Spleen (tissue), 11 donors: Measurements from ENCODE around the gene ESRRB. TPM values are rescaled to one million over a fixed set of nuclear protein-coding genes. Genes with fewer than 3 reads are reported as not detected.

Experiments
- DNase-seq: peaks from one replicate; pipeline ENCODE4 v3.0.0-alpha.2; 2020
- H3K27ac ChIP-seq, 8 donors: fragments of 200-600 bp; sonication (generic) in 7 of 8; 1 replicate in 4 of 8; 2 replicates in 4 of 8; pipeline versions ENCODE4 v1.5.0 to v1.8.0; 2016 to 2021; ENCODE audit warnings: inconsistent platforms in 4 of 8, mild to moderate bottlenecking in 4 of 8, moderate library complexity in 1 of 8
- H3K27me3 ChIP-seq, 7 donors: fragments of 200-600 bp; sonication (generic) in 6 of 7; replicated peaks in 1 of 7; 1 replicate in 4 of 7; 2 replicates in 3 of 7; pipeline versions ENCODE4 v1.5.0 to v1.8.0; 2016 to 2021; ENCODE audit warnings: inconsistent platforms in 3 of 7, mild to moderate bottlenecking in 1 of 7
- H3K36me3 ChIP-seq, 6 donors: fragments of 200-600 bp; sonication (generic) in 5 of 6; 1 replicate in 4 of 6; 2 replicates in 2 of 6; pipeline versions ENCODE4 v1.5.0 to v1.8.0; 2016 to 2021; ENCODE audit warnings: inconsistent platforms in 2 of 6
- H3K4me1 ChIP-seq, 6 donors: fragments of 200-600 bp; sonication (generic) in 5 of 6; 1 replicate in 3 of 6; 2 replicates in 3 of 6; pipeline versions ENCODE4 v1.5.0 to v1.8.0; 2016 to 2021; ENCODE audit warnings: inconsistent platforms in 3 of 6
- H3K4me3 ChIP-seq, 8 donors: fragments of 200-600 bp; sonication (generic) in 7 of 8; 1 replicate in 4 of 8; 2 replicates in 4 of 8; pipeline versions ENCODE4 v1.5.0 to v1.8.0; 2016 to 2021; ENCODE audit warnings: inconsistent platforms in 4 of 8, mild to moderate bottlenecking in 4 of 8, moderate library complexity in 2 of 8
- H3K9me3 ChIP-seq, 8 donors: fragments of 200-600 bp; sonication (generic) in 7 of 8; 1 replicate in 4 of 8; 2 replicates in 4 of 8; pipeline versions ENCODE4 v1.5.0 to v1.8.0; 2016 to 2021; ENCODE audit warnings: inconsistent platforms in 4 of 8
- POLR2A ChIP-seq, 3 donors: fragments of 450-650 bp; IDR thresholded peaks; one replicate each; pipeline ENCODE4 v1.5.1; 2017; ENCODE audit warnings: antibody characterized with exemption in 3 of 3, mild to moderate bottlenecking in 1 of 3
- POLR2AphosphoS5 ChIP-seq, 3 donors: sonication (generic); formaldehyde crosslinking; IDR thresholded peaks; one replicate each; pipeline ENCODE4 v1.5.1; 2017; ENCODE audit warnings: antibody characterized with exemption in 3 of 3
- WGBS, 5 donors: extraction: QIAGEN DNeasy Blood & Tissue Kit in 3 of 5; methylation state at CpG; one replicate each; pipeline versions ENCODE4 v1.1.5 to v1.1.7; 2013 to 2018; 5-methylcytosine and 5-hydroxymethylcytosine counted together
- intact Hi-C: fragments of 100-400 bp; cut with DNase I; formaldehyde crosslinking; loops from one replicate; pipeline ENCODE4 v1.15.0; 2023; ENCODE audit warnings: low total_unique reads
- polyA plus RNA-seq, 3 donors: library from polyadenylated mRNA; stranded (reverse); fragments of 200-250 nt; gene quantifications; one replicate each; pipeline ENCODE4 v1.2.1, GENCODE V29; 2013
- total RNA-seq, 7 donors: library from RNA; depleted of rRNA in 3 of 7; stranded (reverse); fragments of >200 nt in 3 of 7; fragmentation: NEBNext Ultra II Directional in 4 of 7; extraction: Animal tissue kit (Norgen Biotek cat#: 25700) in 4 of 7; gene quantifications; one replicate each; pipeline versions ENCODE4 v1.1.0 to v1.2.1, GENCODE V29; 2016 to 2021
- TF ChIP-seq, protein P1 (sequence below), 11 experiments: fragments of 200-600 bp in 7 of 11; fragments of 450-650 bp in 4 of 11; sonication (generic) in 4 of 11; IDR thresholded peaks in 8 of 11; conservative IDR thresholded peaks in 3 of 11; 1 replicate in 7 of 11; 2 replicates in 4 of 11; pipeline versions ENCODE4 v1.4.0 to v1.8.0; 2016 to 2021; ENCODE audit warnings: antibody characterized with exemption in 11 of 11, inconsistent platforms in 4 of 11, mild to moderate bottlenecking in 1 of 11
- donor health status: healthy with polysubstance abuse.
- donor health status: DM: no; HTN: no; CAD: no; lungs with moderate emphysema.
- donor health status: DM: no; HTN: no; CAD: no.
- donor health status: Bipolar disorder and iron deficiency.
- donor health status: healthy.
- donor health status: DM: no; HTN: no; CAD: no.
- donor health status: DM: yes; HTN: yes; CAD: no.

ESRRB gene
- total and polyA plus RNA-seq, 10 donors: 0.10 to 1.1 (median 0.72) TPM; not detected in 1

DNA sequence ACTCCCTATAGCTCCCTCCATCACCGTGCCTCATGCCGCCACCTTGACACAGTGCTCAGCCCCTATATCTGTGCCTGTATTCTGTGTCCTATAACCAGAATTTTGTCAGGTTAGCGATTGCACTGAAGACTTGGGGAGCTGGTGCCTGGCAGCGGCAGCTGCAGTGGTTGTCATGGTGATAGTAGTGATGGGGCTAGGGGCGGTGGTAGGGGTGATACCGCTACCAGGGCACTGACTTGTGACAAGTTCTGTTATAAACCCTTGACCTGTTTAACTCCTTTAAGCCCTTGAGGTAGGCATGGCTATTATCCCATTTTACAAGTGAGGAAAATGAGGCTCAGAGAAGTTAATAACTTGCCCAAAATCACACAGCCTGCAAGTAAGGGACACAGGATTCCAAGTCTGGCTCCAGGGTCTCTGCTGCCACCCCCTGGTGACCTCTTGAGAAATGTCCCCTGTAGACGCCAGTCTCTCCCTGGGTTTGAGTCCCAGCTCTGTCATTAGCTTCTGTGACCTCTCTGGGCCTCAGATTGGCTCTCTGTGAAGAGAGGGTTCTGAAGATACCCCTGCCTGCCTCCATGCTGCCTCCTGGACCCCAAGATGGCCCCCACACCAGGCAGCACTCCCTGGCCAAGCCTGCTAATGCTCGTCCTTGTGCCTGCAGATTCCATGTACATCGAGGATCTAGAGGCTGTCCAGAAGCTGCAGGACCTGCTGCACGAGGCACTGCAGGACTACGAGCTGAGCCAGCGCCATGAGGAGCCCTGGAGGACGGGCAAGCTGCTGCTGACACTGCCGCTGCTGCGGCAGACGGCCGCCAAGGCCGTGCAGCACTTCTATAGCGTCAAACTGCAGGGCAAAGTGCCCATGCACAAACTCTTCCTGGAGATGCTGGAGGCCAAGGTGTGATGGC lies 121.9 kb downstream of the ESRRB start:
- TF ChIP-seq POLR2AphosphoS5 (IDR thresholded peaks at IDR 0.05) (no peak), POLR2A (IDR thresholded peaks at IDR 0.05) (no peak)
- TF ChIP-seq, protein P1, sequence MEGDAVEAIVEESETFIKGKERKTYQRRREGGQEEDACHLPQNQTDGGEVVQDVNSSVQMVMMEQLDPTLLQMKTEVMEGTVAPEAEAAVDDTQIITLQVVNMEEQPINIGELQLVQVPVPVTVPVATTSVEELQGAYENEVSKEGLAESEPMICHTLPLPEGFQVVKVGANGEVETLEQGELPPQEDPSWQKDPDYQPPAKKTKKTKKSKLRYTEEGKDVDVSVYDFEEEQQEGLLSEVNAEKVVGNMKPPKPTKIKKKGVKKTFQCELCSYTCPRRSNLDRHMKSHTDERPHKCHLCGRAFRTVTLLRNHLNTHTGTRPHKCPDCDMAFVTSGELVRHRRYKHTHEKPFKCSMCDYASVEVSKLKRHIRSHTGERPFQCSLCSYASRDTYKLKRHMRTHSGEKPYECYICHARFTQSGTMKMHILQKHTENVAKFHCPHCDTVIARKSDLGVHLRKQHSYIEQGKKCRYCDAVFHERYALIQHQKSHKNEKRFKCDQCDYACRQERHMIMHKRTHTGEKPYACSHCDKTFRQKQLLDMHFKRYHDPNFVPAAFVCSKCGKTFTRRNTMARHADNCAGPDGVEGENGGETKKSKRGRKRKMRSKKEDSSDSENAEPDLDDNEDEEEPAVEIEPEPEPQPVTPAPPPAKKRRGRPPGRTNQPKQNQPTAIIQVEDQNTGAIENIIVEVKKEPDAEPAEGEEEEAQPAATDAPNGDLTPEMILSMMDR (IDR thresholded peaks at IDR 0.05 in 8 of 11, conservative IDR thresholded peaks at IDR 0.05 in 3 of 11): no peak
- 80 to 96% (median 84%) methylated on average over 13 to 19 of the region's 19 CpGs for WGBS, 5 donors
- DNase-seq: peak; percentile 43

DNA sequence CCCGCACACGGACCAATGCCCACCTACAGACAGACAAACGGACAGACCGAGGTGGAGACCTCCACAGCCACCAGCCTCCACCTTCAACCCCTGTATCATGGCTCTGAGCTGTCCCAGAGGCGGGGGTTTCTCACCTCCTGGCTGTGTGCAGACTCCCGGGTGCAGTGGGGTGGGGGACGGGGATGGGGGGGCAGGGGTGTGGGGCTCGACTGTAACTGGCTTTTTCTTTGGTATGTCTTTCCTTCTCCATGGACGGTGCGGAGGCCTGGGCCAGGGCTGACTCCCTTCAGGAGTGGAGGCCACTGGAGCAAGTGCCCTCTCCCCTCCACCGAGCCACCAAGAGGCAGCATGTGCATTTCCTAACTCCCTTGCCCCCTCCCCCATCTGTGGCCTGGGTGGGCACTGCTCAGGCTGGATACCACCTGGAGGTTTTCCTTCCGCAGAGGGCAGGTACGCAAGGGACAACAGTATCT lies 122.6 kb downstream of the ESRRB start:
- 75 to 86% (median 81%) methylated on average over 8 to 13 of the region's 13 CpGs for WGBS, 5 donors
- no peak overlapping the region for H3K27ac ChIP-seq
- H3K36me3 ChIP-seq: no peaks in the 10 kb centered on the region
- H3K4me1 ChIP-seq: peaks cover 0 to 3% (median 0%) of the 10 kb centered on the region in 6 donors
- H3K4me3 ChIP-seq: no peak overlapping the region
- no peaks in the 10 kb centered on the region for H3K9me3 ChIP-seq
- intact Hi-C loops: no loop called here
- TF ChIP-seq POLR2A (IDR thresholded peaks at IDR 0.05): no peak
- TF ChIP-seq POLR2AphosphoS5 (IDR thresholded peaks at IDR 0.05): no peak
- TF ChIP-seq, protein P1 (IDR thresholded peaks at IDR 0.05 in 8 of 11, conservative IDR thresholded peaks at IDR 0.05 in 3 of 11): no peak
- H3K27me3 ChIP-seq: peaks cover 0 to 40% (median 0%) of the 10 kb centered on the region in 7 donors
- peak; percentile 46 for DNase-seq

More for the DNA sequence above, 121.9 kb downstream of the ESRRB start:
- Histone ChIP-seq H3K27ac (no peak overlapping the region), H3K4me1 (peaks cover 0 to 3% (median 0%) of the 10 kb centered on the region in 6 donors), H3K4me3 (no peak overlapping the region), H3K36me3 (no peaks in the 10 kb centered on the region), H3K27me3 (peaks cover 0 to 40% (median 0%) of the 10 kb centered on the region in 7 donors), H3K9me3 (no peaks in the 10 kb centered on the region)
- intact Hi-C loops: no loop called here

DNA sequence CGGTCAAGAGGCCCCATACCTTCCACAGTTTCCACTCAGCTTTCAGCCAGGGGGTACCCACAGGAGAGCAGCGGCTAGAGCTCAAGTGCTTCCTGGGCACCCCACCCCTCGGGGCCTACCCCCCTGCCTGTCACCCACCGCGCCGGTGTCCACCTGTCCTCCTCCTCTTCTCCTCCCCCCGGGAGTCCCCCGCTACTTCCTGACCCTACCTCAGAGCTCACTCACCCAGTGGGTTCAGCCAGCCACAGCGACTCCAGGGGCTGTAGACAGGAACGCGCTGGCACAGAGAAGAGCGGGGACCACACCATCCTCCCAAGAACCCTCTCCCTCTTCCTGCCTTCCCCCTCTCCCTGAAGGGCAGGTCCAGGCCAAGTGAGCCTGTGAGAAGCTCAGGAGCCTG lies 123.0 kb downstream of the ESRRB start:
- intact Hi-C loops: no loop called here
- H3K27ac ChIP-seq: no peak overlapping the region
- WGBS, 5 donors: 80 to 91% (median 87%) methylated on average over 12 of the region's 12 CpGs
- TF ChIP-seq, protein P1 (IDR thresholded peaks at IDR 0.05 in 8 of 11, conservative IDR thresholded peaks at IDR 0.05 in 3 of 11): no peak
- no peak for TF ChIP-seq POLR2AphosphoS5 (IDR thresholded peaks at IDR 0.05)
- no peak for TF ChIP-seq POLR2A (IDR thresholded peaks at IDR 0.05)
- peaks cover 0 to 3% (median 0%) of the 10 kb centered on the region in 6 donors for H3K4me1 ChIP-seq
- peak; percentile 71 for DNase-seq
- H3K36me3 ChIP-seq: no peaks in the 10 kb centered on the region
- H3K9me3 ChIP-seq: no peaks in the 10 kb centered on the region
- H3K27me3 ChIP-seq: peaks cover 0 to 40% (median 0%) of the 10 kb centered on the region in 7 donors
- no peak overlapping the region for H3K4me3 ChIP-seq

DNA sequence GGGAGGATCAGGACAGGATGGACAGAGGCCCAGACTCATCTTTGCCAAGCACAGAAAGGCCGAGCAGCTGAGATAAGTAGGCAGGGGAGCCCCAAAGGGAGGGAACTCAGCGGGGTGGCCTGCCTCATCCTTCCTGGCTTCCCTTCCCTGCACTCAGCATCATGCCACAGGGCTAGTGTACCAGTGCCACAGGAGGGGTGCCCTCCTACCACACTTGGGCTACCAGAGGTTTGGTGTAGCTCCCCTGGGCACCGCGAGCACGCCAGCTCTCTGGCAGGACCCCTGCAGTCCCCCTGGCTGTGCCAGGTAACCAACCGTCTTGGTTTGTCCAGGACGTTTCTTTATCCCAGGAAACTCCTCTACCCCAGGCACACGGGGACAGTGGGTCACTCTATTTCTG lies 123.5 kb downstream of the ESRRB start:
- H3K27me3 ChIP-seq: peaks cover 0 to 40% (median 0%) of the 10 kb centered on the region in 7 donors
- peak; percentile 58 for DNase-seq
- WGBS, 5 donors: 85 to 90% (median 87%) methylated on average over 7 to 8 of the region's 8 CpGs
- TF ChIP-seq, protein P1 (IDR thresholded peaks at IDR 0.05 in 8 of 11, conservative IDR thresholded peaks at IDR 0.05 in 3 of 11): no peak
- TF ChIP-seq POLR2AphosphoS5 (IDR thresholded peaks at IDR 0.05) (no peak), POLR2A (IDR thresholded peaks at IDR 0.05) (no peak)
- H3K36me3 ChIP-seq: no peaks in the 10 kb centered on the region
- intact Hi-C loops: no loop called here
- H3K4me3 ChIP-seq: no peak overlapping the region
- no peaks in the 10 kb centered on the region for H3K9me3 ChIP-seq
- H3K4me1 ChIP-seq: peaks cover 0 to 3% (median 0%) of the 10 kb centered on the region in 6 donors
- no peak overlapping the region for H3K27ac ChIP-seq
